Type B pancreatic cell (in vitro differentiated cells): ENCODE measurements around the gene STARD13. TPM values are rescaled to one million over a fixed set of nuclear protein-coding genes. Genes with fewer than 3 reads are reported as not detected.

ENCODE experiments used
- DNase-seq: peaks from one replicate; pipeline ENCODE4 v3.0.0; 2021; ENCODE audit warnings: mixed read lengths; ENCODE audit not compliant: unreplicated experiment; ENCODE audit errors: extremely low spot score
- H3K27ac Mint-ChIP-seq: 2 replicates; pipeline ENCODE4 v1.8.0; 2021; ENCODE audit warnings: mild to moderate bottlenecking, mixed read lengths
- H3K27me3 Mint-ChIP-seq: 2 replicates; pipeline ENCODE4 v1.8.0; 2021; ENCODE audit warnings: mixed read lengths
- H3K36me3 Mint-ChIP-seq: 2 replicates; pipeline ENCODE4 v1.8.0; 2021; ENCODE audit warnings: mixed read lengths
- H3K4me1 Mint-ChIP-seq: one replicate; pipeline ENCODE4 v1.8.0; 2021; ENCODE audit warnings: mixed read lengths; ENCODE audit not compliant: unreplicated experiment
- H3K4me3 Mint-ChIP-seq: 2 replicates; pipeline ENCODE4 v1.8.0; 2021; ENCODE audit warnings: mild to moderate bottlenecking, mixed read lengths
- H3K9me3 Mint-ChIP-seq: 2 replicates; pipeline ENCODE4 v1.8.0; 2021; ENCODE audit warnings: mixed read lengths
- CTCF ChIP-seq: fragments of 200-600 bp; sonication (generic); conservative IDR thresholded peaks from 2 replicates; pipeline ENCODE4 v1.5.0; 2021; ENCODE audit warnings: antibody characterized with exemption, mild to moderate bottlenecking
- long read RNA-seq: library from polyadenylated mRNA; unstranded; transcript quantifications from one replicate; pipeline ENCODE4 v2.0.0, GENCODE V29; 2020
- total RNA-seq: library from RNA; stranded (reverse); gene quantifications from 2 replicates; pipeline ENCODE4 v1.2.1, GENCODE V29; 2021; ENCODE audit warnings: low replicate concordance

The STARD13 gene
- 12.1 and 24.7 TPM in 2 replicates for total RNA-seq
- long read RNA-seq, full-length matches to known transcripts: 3 of 12 reads
- long read RNA-seq, partial matches to known transcripts: 6 of 12 reads
- long read RNA-seq, other reads (novel, unspliced or antisense): 3 of 12 reads

DNA sequence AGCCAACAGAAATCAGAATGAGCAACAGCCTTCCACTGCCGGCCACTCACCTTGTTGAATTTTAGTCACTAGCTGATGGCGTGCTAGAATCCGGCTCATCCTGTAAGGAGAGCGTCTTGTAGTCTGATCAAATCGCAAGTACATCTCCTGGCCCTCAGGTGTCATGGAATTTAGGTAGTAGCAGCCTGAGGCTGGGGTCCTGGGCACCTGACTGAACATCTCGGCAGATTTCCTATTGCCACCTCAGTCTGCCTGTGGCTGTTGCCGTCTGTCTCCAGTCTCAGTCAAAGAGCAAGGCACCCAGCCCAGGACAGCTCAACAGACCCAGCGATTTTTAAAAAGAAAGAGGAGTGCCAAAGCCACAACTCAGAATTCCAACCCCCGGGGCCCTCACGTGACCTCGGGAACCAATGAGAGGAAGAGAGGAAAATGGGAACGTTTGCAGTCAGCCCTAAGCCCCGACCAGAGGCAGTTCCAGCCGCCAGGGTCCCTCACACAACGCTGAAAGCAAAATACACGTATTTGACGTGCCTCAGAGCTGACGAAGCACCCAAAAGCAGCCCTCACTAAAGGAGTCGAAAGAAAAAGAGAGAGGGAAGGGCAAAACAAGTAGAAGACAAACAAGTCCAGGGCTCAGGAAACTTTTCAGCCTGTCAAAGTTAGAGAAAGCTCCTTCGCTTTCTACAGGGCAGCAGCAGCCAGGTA, at the start of gene STARD13:
Gene STARD13 (minus strand): TSS at position 336 of the 705 bp plus-strand sequence. CDS start 117 bp downstream, at position 219.
- Mint-ChIP-seq H3K9me3 (no peaks in the 10 kb centered on the region), H3K4me3 (peak within 1 kb of the TSS; percentile 90), H3K4me1 (peaks cover 24% of the 10 kb centered on the region), H3K36me3 (no peaks in the 10 kb centered on the region), H3K27me3 (no peaks in the 10 kb centered on the region), H3K27ac (peak within 1 kb of the TSS; percentile 94)
- DNase-seq: peak; percentile 87
- peak; percentile 66 for TF ChIP-seq CTCF

- no peaks in the 10 kb centered on the region for H3K36me3 Mint-ChIP-seq
- H3K4me3 Mint-ChIP-seq: no peak overlapping the region
- no peak for TF ChIP-seq CTCF
- H3K27me3 Mint-ChIP-seq: peaks cover 8% of the 10 kb centered on the region
- no peak overlapping the region for H3K27ac Mint-ChIP-seq
- no peaks in the 10 kb centered on the region for H3K4me1 Mint-ChIP-seq
- DNase-seq: no peak
- no peaks in the 10 kb centered on the region for H3K9me3 Mint-ChIP-seq
Measured at GRCh38 chr13:33334831-33335230, 49.3 kb upstream of the STARD13 start.

DNA sequence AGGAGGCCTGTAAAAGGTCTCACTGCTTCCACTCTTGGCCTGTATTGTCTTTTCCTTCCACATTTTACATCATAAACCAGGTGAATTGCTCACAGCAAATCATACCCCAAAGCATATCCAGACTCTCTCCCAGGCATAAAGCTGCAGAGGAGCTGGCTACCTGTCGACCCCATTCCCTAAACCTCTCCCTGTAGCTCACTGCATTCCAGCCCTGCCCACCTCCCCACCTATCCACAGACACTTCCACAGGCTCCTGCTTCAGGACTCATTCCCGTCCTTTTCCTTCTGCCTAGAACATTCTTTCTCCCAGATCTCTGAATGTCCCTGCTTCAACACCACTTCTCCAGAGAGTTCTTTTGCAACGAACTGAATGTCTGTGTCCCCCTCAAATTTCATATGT, 46.4 kb upstream of the STARD13 start:
- no peaks in the 10 kb centered on the region for H3K9me3 Mint-ChIP-seq
- H3K36me3 Mint-ChIP-seq: no peaks in the 10 kb centered on the region
- no peaks in the 10 kb centered on the region for H3K4me1 Mint-ChIP-seq
- peaks cover 4% of the 10 kb centered on the region for H3K27me3 Mint-ChIP-seq
- TF ChIP-seq CTCF: no peak
- DNase-seq: no peak
- no peak overlapping the region for H3K27ac Mint-ChIP-seq
- H3K4me3 Mint-ChIP-seq: no peak overlapping the region

- Mint-ChIP-seq H3K4me1 (peaks cover 4% of the 10 kb centered on the region), H3K36me3 (no peaks in the 10 kb centered on the region), H3K27me3 (peaks cover 4% of the 10 kb centered on the region), H3K9me3 (no peaks in the 10 kb centered on the region), H3K27ac (no peak overlapping the region), H3K4me3 (no peak overlapping the region)
- no peak for TF ChIP-seq CTCF
- no peak for DNase-seq
Measured at GRCh38 chr13:33330483-33330882, 44.9 kb upstream of the STARD13 start.

- Mint-ChIP-seq H3K4me1 (peaks cover 4% of the 10 kb centered on the region), H3K36me3 (no peaks in the 10 kb centered on the region), H3K4me3 (no peak overlapping the region), H3K27me3 (peaks cover 4% of the 10 kb centered on the region), H3K27ac (no peak overlapping the region), H3K9me3 (no peaks in the 10 kb centered on the region)
- TF ChIP-seq CTCF: no peak
- no peak for DNase-seq
Measured at GRCh38 chr13:33328701-33329100, 43.1 kb upstream of the STARD13 start.
